OCI-LY1 (cell line): ENCODE data around the gene SLC9C2.

Experiments
- H2AFZ ChIP-seq: fragments of 200-600 bp; sonication (generic), shearing (Covaris generic); 2 replicates; pipeline ENCODE4 v1.6.0; 2014; ENCODE audit warnings: antibody characterized with exemption, mild to moderate bottlenecking, low read length
- H3F3A ChIP-seq: fragments of 200-600 bp; sonication (generic), shearing (Covaris generic); 2 replicates; pipeline ENCODE4 v1.6.0; 2014; ENCODE audit warnings: mild to moderate bottlenecking, antibody characterized with exemption, low read length, moderate library complexity; ENCODE audit not compliant: insufficient read depth
- H3K27ac ChIP-seq: fragments of 200-600 bp; sonication (generic); 2 replicates; pipeline ENCODE4 v1.5.1; 2014; ENCODE audit warnings: low read length, mixed run types, mild to moderate bottlenecking, low read depth; ENCODE audit not compliant: poor library complexity, severe bottlenecking
- H3K27me3 ChIP-seq: fragments of 200-600 bp; sonication (generic); 2 replicates; pipeline ENCODE4 v1.6.0; 2014; ENCODE audit warnings: antibody characterized with exemption, mild to moderate bottlenecking, low read length, moderate library complexity; ENCODE audit not compliant: insufficient read depth
- H3K36me3 ChIP-seq: fragments of 200-600 bp; sonication (generic); 2 replicates; pipeline ENCODE4 v1.6.1; 2014; ENCODE audit warnings: mild to moderate bottlenecking, antibody characterized with exemption, low read length, moderate library complexity, mixed read lengths; ENCODE audit not compliant: insufficient read depth
- H3K4me1 ChIP-seq: fragments of 200-600 bp; sonication (generic); 2 replicates; pipeline ENCODE4 v1.5.1; 2014; ENCODE audit warnings: mild to moderate bottlenecking, low read length, moderate library complexity; ENCODE audit not compliant: insufficient read depth, severe bottlenecking
- H3K4me2 ChIP-seq: fragments of 200-600 bp; sonication (generic), shearing (Covaris generic); 2 replicates; pipeline ENCODE4 v1.6.1; 2014; ENCODE audit warnings: low read length
- H3K4me3 ChIP-seq: fragments of 200-600 bp; sonication (generic); 2 replicates; pipeline ENCODE4 v1.5.1; 2014; ENCODE audit warnings: low read length, low read depth, mild to moderate bottlenecking, mixed read lengths; ENCODE audit not compliant: poor library complexity, severe bottlenecking
- H3K79me2 ChIP-seq: fragments of 200-600 bp; shearing (Covaris generic); 2 replicates; pipeline ENCODE4 v1.6.1; 2016; ENCODE audit warnings: mixed run types, low read length, mixed read lengths; ENCODE audit not compliant: insufficient read depth
- H3K9ac ChIP-seq: fragments of 200-600 bp; sonication (generic), shearing (Covaris generic); 2 replicates; pipeline ENCODE4 v1.6.1; 2014; ENCODE audit warnings: mild to moderate bottlenecking, low read length, mixed read lengths
- H3K9me2 ChIP-seq: fragments of 200-600 bp; sonication (generic), shearing (Covaris generic); 2 replicates; pipeline ENCODE4 v1.6.1; 2014; ENCODE audit warnings: low read depth, mild to moderate bottlenecking, low read length, mixed read lengths
- H3K9me3 ChIP-seq: fragments of 200-600 bp; shearing (Covaris generic); 2 replicates; pipeline ENCODE4 v1.6.1; 2014; ENCODE audit warnings: low read length, mixed read lengths
- H4K20me1 ChIP-seq: fragments of 200-600 bp; sonication (generic), shearing (Covaris generic); 2 replicates; pipeline ENCODE4 v1.6.0; 2016; ENCODE audit warnings: mild to moderate bottlenecking, low read length; ENCODE audit not compliant: insufficient read depth
- CTCF ChIP-seq: fragments of 200-600 bp; sonication (generic), shearing (Covaris generic); IDR thresholded peaks from 2 replicates; pipeline ENCODE4 v1.5.1; 2017; ENCODE audit warnings: mild to moderate bottlenecking, antibody characterized with exemption, low read length, moderate library complexity, mixed read lengths
- EZH2 ChIP-seq: fragments of 200-600 bp; sonication (generic), shearing (Covaris generic); IDR thresholded peaks from 2 replicates; pipeline ENCODE4 v1.8.0; 2017; ENCODE audit warnings: borderline replicate concordance, mixed run types, mild to moderate bottlenecking, antibody characterized with exemption, low read length, moderate library complexity, mixed read lengths

SLC9C2 gene

GRCh38 chr1:173581383-173582079 is 21.3 kb downstream of the SLC9C2 start:
- Histone ChIP-seq H3K4me2 (no peak overlapping the region), H3K4me1 (no peaks in the 10 kb centered on the region), H3K9me2 (no peaks in the 10 kb centered on the region), H3K9me3 (no peaks in the 10 kb centered on the region), H3K79me2 (no peaks in the 10 kb centered on the region), H3K4me3 (no peak overlapping the region), H3K27ac (no peak overlapping the region), H3K36me3 (no peaks in the 10 kb centered on the region), H3F3A (no peaks in the 10 kb centered on the region), H3K27me3 (no peaks in the 10 kb centered on the region), H4K20me1 (no peaks in the 10 kb centered on the region), H2AFZ (no peak overlapping the region), H3K9ac (no peak overlapping the region)
- TF ChIP-seq EZH2, result no peak
- no peak for TF ChIP-seq CTCF

GRCh38 chr1:173580658-173581057 is 22.2 kb downstream of the SLC9C2 start:
- no peak overlapping the region for H2AFZ ChIP-seq
- H3K36me3 ChIP-seq, result no peaks in the 10 kb centered on the region
- H3K27me3 ChIP-seq, result no peaks in the 10 kb centered on the region
- no peaks in the 10 kb centered on the region for H3K79me2 ChIP-seq
- no peaks in the 10 kb centered on the region for H3K4me1 ChIP-seq
- no peak overlapping the region for H3K4me3 ChIP-seq
- H3K9me3 ChIP-seq, result no peaks in the 10 kb centered on the region
- H3F3A ChIP-seq, result no peaks in the 10 kb centered on the region
- H4K20me1 ChIP-seq, result no peaks in the 10 kb centered on the region
- H3K27ac ChIP-seq, result no peak overlapping the region
- TF ChIP-seq CTCF (no peak), EZH2 (no peak)
- no peaks in the 10 kb centered on the region for H3K9me2 ChIP-seq
- H3K9ac ChIP-seq, result no peak overlapping the region
- H3K4me2 ChIP-seq, result no peak overlapping the region

GRCh38 chr1:173580071-173580470 is 22.8 kb downstream of the SLC9C2 start:
- no peaks in the 10 kb centered on the region for H3K9me2 ChIP-seq
- TF ChIP-seq CTCF (no peak), EZH2 (no peak)
- H3K27ac ChIP-seq, result no peak overlapping the region
- no peaks in the 10 kb centered on the region for H3K4me1 ChIP-seq
- H3K4me2 ChIP-seq, result no peak overlapping the region
- H3K36me3 ChIP-seq, result no peaks in the 10 kb centered on the region
- H4K20me1 ChIP-seq, result no peaks in the 10 kb centered on the region
- no peak overlapping the region for H3K4me3 ChIP-seq
- no peaks in the 10 kb centered on the region for H3F3A ChIP-seq
- H3K79me2 ChIP-seq, result no peaks in the 10 kb centered on the region
- H3K27me3 ChIP-seq, result no peaks in the 10 kb centered on the region
- no peaks in the 10 kb centered on the region for H3K9me3 ChIP-seq
- H2AFZ ChIP-seq, result no peak overlapping the region
- no peak overlapping the region for H3K9ac ChIP-seq
